Islet precursor cell (in vitro differentiated cells): ENCODE data around the gene SOX5.
A peak's percentile ranks its signal among the peaks of the same experiment; 100 is the strongest.
"Not testable (repeated sequence)": the region's sequence is repeated elsewhere in the genome, so short reads cannot be mapped to it uniquely, and the experiment has no call there.

Source experiments
- DNase-seq: peaks from one replicate; pipeline ENCODE4 v3.0.0-alpha.2; 2018

SOX5 gene

DNA sequence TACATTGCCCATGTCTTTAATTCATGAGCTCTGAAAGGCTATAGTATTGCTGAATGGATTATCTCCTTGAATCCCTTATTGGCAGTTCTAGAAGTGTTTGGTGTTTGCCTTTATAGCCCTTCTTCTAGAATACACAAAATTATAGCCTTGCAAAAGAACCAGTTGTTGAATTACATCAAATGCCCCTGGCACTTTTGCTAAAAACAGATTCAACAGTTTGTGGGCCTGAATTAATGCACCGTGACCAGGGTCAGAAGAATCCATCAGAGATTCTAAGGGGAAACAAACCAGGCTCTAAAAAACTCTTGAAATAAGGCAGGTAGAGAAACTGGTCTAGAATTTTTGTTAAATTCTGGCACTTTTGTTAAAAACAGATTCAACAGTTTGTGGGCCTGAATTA is 197.8 kb downstream of the SOX5 start:
- no peak for DNase-seq

DNA sequence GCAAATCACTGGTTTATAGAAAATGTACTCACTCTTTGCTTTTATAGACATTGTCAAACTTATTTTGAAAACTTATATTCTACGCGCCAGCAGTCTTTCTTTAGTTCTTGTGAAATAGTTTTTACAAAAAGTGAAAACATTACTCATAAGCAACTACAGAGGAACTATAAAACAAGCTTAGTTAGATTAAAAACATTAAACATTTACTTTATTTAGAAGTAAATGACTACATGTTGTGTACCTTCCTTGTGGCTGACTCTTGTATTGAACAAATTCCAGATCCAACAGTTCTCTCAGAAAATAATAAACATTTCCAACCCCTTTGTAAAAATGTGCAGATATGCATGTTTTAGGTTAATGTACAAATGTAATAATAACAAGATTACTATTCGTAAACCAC is 198.5 kb downstream of the SOX5 start:
- no peak for DNase-seq

DNA sequence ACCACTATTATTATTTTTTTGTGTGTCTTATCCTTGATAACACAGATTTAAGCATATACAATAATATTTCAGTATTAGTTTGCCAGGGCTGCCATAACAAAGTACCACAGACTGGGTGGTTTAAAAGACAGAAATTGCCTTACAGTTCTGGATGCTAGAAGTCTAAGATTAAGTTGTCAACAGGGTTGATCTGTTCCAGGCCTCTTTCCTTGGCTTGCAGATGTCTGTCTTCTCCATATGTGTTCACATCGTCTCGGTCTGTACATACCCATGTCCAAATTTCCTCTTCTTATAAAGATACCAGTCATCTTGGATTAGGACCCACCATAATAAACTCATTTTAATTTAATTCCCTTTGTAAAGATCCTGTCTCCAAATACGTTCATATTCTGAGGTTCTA is 204.8 kb downstream of the SOX5 start:
- no peak for DNase-seq

DNA sequence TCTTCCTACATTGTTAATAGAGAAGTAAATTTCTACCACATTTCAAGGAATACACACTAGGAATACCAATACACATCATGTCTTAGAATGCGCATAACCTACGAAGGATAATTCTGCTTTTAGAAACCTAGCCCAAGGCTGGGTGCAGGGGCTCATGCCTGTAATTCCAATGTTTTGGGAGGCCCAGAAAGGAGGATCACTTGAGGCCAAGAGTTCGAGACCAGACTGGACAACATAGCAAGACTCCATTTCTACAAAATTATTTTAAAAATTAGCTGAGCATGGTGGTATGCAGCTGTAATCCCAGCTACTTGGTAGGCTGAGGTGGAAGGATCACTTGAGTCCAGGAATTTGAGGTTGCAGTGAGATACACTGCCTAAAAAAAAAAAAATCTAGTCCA is 206.9 kb downstream of the SOX5 start:
- no peak for DNase-seq

DNA sequence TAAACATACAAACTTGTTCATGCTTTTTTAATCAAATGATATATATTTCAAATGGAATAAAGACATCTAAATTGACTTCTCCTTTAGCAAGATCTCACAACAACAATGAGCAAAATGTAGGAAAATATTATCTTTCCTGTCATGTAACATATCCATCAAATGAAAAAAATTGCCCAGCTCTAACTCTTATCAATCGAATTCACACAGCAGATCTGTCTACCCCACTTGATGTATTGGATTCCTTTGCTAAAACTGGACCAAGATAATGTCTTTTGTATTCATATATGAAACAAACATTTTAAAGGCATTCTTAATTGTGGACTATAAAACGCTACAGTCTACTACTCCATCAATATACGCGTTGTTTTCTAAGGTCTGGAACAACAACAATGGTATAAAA is 218.0 kb downstream of the SOX5 start:
- DNase-seq, result no peak

DNA sequence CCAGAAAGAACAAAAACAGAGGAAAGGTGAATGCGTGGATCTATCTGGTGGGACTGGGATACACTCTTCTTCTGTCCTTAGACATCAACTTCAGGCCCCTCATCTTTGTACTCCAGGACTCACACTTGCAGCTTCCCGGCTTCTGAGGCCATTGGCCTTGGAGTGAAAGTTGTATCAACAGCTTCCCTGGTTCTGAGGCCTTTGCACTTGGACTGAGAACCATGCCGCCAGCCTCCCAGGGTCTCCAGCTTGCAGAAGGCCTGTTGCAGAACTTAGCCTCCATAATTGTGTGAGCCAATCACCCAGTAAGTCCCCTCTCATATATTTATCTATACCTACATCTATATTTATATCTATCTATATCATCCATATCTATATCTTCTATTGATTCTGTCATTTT is 218.4 kb downstream of the SOX5 start:
- no peak for DNase-seq

DNA sequence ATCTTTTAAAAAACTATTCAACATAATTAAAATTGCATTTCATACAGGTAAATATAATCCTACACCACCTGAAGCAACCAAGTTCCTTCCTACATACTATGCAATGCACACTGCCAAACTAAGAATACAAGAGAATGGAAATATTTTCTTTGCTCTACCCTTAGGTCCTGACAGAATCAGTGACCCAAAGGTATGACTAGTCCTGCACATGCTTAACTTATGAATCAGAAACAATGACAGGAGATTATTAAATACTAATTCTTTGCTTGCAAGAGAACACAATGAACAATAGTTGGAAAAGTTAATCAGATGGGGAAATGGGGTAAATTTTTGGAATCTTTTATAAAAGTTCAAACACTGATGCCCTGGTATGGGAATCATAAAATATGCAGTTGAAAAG is 220.1 kb downstream of the SOX5 start:
- no peak for DNase-seq

DNA sequence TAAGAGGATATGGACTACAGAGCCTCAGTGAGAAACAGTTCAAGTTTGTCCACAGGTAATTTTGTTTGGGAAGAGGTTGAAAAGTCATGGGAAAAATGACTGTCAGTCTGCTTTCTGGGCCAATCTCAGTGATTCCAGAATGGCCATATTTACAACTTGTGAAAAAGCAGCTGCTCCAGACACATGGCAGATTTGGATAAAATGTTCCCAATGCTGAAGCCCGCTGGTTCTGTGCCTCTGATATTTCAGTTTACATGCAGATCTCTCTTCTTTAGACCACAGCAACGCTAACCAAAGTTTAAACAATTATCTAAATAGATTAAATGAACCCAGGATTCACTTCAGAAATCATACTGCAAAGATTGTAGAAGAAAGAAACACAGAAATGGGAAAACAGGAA is 222.8 kb downstream of the SOX5 start:
- DNase-seq, result no peak

DNA sequence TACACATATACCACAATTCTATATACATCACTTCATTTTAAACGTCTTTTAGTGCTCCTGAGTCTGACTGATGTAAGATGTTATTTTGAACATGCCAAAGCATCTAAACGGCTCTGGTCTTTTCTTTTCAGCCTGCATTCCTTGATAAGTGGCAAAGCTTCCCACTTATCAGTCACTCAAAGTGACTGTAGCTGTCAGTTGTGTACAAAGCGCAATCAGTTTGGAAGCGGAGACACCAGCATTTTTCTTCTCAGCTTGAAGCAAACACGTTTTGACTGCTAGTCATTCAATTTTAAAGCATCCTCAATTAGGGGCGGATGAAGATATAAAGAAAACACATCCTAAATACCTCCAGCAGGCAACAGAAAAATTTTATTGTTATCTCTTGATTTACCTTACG is 226.8 kb downstream of the SOX5 start:
- no peak for DNase-seq

DNA sequence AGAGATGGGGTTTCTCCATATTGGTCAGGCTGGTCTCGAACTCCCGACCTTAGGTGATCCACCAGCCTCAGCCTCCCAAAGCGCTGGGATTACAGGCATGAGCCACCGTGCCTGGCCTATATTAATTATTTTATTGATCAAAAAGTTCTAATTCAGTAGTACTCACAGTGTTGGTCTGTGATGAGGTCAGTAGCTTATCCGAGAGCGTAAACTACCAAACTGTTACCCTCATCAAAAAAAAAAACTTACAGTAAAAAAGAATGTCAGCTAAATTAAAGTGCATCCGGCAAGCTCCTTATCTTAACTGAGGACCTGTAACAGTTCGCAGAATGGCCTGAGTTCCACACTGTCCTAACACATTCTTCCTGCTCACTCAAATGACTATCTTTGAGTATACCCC is 228.2 kb downstream of the SOX5 start:
- DNase-seq, result no peak

DNA sequence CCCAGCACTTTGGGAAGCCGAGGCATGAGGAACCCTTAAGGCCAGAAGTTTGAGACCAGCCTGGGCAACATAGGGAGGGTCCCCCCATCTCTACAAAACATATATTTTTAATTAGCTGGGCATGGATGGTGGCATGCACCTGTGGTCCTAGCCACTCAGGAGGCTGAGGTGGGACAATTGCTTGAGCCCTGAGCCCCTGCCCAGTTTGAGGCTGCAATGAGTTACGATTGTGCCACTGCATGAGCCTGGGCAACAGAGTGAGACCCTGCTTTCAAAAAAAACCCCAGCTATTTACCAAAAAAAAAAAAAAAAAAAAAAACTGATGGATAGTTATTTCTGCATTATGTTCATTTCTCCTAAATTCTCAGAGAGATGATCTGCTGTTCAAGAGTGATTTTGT is 230.0 kb downstream of the SOX5 start:
- DNase-seq, result no peak

DNA sequence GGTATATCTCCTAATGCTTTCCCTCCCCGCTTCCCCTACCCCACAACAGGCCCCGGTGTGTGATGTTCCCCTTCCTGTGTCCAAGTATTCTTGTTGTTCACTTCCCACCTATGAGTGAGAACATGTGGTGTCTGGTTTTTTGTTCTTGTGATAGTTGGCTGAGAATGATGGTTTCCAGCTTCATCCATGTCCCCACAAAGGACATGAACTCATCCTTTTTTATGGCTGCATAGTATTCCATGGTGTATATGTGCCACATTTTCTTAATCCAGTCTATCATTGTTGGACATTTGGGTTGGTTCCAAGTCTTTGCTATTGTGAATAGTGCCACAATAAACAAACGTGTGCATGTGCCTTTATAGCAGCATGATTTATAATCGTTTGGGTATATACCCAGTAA is 239.1 kb downstream of the SOX5 start:
- not testable (repeated sequence) for DNase-seq

DNA sequence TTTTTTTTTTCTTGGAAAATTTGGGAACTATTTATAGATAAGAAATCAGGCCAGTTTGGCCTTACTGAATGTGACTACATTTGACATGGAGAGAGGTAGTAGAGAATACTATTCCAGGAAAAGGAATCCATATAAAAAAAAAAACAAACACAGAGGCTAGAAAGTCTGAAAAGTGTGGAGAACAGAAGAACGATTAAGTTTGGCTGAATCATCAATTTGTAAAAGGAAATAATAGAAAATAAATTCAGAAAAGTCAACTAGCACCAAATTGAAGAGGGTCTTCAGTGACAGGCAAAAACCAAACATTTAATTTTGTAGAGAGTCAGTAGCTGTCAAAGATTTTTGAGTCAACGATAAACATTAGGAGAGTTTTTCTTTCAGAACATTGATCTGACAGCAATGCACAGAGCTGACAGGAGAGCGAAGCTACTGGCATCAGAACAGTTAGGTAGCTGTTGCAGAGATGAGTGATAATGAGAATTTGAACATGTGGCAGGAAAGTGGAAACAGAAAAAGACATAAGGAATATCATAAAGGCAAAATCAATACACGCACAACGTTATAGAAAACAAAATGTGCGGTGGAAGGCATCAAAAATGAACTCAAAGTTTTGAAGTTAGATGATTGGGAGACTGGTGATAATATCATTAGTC is 241.2 kb downstream of the SOX5 start:
- no peak for DNase-seq

DNA sequence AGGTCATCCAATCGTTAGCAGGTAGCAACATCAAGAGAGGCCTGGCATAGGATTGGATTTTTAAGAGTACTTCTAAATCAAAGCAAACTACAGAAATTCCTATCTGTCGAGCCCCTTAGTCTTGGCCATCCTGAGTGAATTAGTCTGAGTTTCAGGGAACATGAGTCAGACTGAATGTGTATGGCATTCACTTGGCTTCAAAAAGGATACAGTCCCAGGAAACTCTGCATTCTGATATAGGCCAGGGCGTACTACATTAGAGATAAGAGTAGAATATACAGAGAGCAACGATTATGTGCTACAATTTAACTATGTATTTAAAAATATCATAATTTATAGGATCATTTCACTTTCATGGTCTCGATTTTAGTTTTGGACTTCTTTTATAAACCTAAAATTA is 242.2 kb downstream of the SOX5 start:
- peak; percentile 76 for DNase-seq

DNA sequence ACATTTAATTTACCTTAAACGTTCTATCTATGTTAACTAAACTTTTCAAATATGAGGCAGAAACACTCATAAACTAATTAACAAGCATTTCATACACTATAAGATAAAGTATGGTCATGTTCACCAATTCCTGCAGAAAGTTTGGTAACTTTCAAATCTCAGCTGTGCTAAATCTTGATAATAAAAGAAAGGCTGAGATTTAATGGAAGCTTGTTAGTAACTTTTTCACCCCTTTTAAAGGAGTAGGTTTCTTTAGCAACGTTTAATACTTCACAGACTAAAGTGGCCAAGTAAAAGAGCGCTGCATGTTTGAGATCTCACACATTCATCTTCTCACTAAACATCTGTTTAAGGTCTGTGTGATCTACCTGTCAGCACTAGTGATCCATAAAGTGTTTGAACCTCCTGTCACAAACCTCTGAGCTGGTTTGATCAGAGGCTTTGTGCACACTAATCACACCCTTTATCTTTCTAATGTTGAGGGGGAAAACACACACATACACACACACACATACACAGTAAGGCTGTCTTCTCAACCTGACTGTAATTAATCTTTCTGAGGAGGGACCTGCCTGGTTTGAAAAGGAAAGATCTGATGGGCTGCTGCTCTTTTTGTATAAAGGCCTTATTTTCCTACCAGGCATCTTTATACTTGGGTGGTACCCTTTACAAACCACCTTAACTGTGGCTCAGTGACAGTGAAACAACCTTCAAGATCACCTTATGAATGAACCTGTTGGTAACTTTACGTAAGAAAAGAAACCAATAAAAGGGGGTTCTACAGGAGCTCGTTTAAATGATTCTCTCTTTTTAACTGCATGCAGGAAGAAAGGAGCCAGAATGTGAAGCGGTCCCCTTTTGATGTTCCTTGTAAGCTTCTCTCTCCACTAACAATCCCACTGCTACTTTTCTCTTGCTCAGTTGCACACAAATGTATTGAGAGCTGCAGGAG is 244.2 kb downstream of the SOX5 start:
- no peak for DNase-seq

DNA sequence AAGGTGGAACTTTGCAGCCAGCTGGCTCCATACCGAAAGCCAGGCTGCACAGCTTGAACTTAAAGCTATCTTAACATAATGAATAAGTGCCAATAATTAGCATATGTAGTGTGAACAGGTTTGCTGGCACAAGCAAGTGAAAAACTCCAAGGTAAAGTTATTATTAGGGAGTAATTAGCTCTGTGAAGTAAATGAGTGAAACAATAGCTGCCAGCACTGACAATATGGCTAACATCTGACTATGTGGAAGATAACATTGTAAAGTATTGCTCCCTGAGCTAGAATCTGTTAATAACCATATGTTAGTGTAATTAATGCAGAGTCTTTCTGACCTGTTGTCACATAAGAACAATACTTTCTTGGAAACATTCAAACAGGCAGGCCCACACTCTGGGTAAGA is 246.4 kb downstream of the SOX5 start:
- DNase-seq, result no peak

DNA sequence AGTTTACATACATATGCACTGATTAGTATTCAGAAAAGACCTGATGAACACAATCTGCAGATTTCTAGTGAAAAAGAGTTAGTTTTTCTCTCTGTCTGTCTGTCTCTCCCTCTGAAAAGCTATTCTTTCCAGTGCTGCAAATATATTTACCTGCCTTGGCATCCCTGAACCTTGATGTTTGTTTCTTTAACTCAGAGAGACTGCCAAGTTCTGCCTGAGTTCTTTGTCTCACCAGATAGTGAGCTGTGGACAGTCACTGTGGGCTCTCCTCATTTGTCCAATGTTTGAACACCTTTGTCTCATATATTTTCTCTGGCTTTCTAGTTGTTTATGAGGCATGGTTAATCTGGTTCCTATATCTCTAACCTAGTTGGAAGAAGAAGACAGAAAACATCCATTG is 250.4 kb downstream of the SOX5 start:
- no peak for DNase-seq

DNA sequence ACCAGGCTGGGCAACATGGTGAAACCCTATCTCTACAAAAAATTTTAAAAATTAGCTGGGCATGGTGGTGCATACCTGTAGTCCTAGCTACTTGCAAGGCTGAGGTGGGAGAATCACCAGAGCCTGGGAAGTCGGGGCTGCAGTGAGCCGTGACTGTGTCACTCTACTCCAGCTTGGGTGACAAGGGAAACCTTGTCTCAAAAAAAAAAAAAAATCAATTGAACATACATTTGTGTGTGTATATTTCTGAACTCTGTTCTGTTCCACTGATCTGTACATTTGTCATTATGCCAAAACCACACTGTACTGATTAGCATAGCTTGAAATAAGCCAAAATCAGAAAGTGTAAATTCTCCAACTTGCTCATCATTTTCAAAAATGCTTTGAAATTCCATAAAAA is 254.6 kb downstream of the SOX5 start:
- DNase-seq, result no peak

DNA sequence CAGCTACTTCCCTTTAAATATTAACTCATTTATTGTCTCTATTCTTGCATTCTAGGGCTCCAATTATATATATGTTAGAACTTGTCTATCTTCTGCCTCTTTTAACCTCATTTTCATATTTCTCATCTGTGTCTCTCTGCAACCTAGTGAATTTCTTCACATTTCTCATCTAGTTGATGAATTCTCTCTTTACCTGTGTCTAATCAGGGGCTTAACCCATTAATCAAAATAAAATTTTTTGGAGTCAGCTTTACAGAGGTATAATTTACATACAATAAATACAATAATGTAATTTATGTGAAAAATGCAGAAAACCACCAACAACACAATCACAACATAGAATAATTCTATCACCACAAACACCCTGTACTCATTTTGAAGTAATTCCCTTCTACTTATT is 255.2 kb downstream of the SOX5 start:
- no peak for DNase-seq

DNA sequence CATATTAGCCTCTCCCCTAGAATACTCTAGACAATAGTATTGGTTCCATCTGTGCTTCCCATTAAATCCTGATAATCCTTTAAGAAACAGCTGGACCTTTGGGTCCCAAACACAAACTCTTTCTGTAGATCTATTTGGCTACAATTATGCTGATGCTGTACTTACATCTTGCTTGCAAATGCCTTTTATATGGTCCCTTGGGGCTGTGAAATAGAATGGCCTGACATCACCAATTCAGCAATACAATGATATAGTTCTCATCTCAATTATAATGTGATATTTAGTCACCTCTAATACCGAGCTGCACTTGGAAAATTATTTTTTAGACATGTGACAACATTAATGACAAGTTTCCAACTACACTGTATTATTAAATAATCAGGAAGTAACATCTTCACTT is 261.5 kb downstream of the SOX5 start:
- no peak for DNase-seq

DNA sequence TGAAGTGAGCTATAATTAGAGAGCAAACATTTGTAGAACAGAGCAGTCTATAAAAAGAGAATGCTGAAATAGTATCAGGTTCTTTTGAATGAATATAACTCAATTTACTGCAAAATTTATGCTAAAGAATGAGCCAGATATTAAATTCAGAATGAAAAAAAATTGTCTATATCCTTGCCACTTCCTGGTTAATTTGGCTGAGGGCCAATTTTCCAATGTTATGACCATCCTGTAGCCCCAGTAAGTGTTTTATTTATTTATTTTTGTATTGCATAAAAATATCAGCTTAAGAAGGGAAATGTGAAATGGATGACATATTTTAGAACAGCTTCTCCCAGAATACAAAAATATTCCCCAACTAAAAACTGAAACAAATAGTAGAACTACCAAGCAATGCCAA is 263.4 kb downstream of the SOX5 start:
- DNase-seq, result no peak

DNA sequence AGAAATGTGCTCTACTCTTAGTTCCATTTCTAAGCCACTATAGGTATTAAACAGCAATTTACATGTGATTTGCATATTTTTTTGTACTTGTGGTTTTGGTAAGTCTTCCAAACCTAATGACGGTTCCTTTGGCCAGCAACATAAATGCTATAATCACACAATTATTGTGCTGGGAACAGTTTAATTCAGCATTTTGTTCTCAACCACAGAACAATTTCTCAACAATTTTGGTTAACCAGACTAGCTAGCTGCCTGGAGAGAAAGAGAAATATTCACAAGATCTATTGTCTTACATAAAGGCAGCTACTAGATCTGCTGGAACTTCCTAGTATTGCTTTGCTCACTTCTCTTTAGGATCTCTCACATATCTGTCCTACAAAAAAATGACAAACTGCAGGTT is 265.3 kb downstream of the SOX5 start:
- no peak for DNase-seq

DNA sequence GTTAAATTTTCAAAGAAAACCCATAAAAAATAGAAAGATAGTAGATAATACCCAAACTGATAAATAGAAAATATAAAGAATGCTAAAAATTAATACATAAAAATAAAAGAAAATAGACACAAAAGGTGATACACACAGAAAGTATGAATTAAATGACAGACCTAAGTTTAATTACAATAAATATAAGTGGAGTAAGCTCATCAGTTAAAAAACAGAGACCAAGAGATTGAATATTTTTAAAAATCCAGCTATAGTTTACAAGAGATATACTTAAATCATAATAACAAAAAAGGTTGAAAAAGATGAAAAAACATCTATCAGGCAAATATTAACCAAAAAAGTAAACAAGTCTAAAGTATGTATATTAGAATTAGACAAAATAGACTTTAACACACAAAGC is 268.2 kb downstream of the SOX5 start:
- DNase-seq, result no peak

DNA sequence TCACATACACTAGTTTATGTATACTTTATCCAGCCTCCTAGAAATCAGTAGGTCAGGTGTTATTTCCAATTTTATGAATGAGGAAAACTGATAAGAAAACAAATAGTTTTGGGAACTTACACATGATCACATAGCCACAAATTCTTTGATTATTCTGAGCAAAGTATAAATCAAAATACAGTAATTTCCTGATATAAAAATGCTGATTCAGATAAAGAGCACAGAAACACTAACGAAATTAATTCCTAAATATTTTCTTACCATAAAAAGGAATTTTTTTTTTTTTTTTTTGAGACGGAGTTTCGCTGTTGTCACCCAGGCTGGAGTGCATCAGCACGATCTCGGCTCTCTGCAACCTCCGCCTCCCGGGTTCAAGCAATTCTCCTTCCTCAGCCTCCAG is 275.4 kb downstream of the SOX5 start:
- DNase-seq, result no peak

DNA sequence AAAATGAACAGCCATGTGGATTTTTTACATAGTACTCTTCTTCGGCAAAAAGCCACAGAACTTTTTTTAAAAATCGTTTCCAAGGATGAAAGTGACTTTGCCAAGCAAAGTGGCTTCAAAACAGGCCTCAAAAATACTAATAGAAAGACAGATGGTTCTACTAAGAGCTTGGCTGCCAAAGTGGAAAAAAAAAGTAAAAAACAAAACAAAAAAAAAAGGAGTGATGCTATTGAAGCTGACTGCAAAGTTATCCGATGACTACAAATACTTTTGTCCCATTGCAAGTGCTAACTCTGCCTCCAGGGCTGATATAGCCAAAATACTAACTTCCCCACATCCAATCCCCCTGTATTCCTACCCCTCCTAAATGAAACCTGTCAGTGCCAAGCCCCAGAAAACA is 277.6 kb downstream of the SOX5 start:
- DNase-seq, result no peak
